ENCODE measurements around the gene ERRFI1. TPM values are rescaled to one million over a fixed set of nuclear protein-coding genes. Genes with fewer than 3 reads are reported as not detected.

Gene ERRFI1
- total RNA-seq, 1 experiment from 2014 or later = 44.6 TPM

DNA sequence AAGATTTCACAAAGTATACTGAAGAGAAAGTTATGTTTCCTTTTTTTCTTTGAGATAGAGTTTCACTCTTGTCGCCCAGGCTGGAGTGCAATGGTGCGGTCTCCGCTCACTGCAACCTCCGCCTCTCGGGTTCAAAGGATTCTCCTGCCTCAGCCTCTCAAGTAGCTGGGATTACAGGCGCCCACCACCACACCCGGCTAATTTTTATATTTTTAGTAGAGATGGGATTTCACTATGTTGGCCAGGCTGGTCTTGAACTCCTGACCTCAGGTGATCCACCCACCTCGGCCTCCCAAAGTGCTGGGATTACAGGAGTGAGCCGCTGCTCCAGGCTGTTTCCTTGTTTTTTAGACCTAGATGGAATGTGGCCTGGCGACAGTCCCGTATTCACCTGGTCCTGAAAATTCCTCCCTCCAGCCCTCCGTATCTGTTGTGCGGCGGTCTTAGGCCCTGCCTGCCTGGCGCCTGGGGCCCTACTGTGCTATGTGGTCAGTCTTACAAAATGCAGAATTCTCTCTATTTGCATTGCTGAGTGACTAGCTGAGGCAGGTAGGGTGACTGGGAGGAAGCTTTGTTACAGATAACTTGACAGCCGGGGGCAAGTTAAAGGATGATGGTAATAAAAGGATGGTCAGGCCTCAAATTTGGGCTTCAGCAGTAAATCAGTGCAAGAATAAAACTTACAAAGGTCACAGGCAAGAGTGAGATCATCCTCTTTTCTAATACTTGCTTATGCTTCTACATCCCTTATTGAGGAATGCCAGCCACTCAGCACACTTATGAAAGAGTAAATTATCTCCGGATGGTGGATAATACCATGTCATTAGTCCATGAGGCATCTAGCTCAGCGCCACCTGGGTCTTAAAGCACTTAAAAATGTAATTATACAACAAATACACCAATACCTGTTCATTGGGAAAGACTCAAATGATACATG, 34.3 kb downstream of the ERRFI1 start (continued):
- TF ChIP-seq ZNF138 (CRISPR knock-in tag; conservative IDR thresholded peaks at IDR 0.05) (no peak), CBFB (CRISPR knock-in tag; IDR thresholded peaks at IDR 0.05; ENCODE audit: low read depth) (no peak), PRRX2 (CRISPR knock-in tag; IDR thresholded peaks at IDR 0.05) (no peak), TEAD4 (CRISPR knock-in tag; IDR thresholded peaks at IDR 0.05) (no peak), MXD4 (CRISPR knock-in tag; IDR thresholded peaks at IDR 0.05; ENCODE audit: borderline replicate concordance) (no peak), NFATC4 (CRISPR knock-in tag; IDR thresholded peaks at IDR 0.05) (no peak), EMX1 (CRISPR knock-in tag; IDR thresholded peaks at IDR 0.05) (no peak), SMAD3 (CRISPR knock-in tag; IDR thresholded peaks at IDR 0.05; ENCODE audit: borderline replicate concordance) (peak; percentile 55; the same call in 1 of the 2 replicates), RORB (CRISPR knock-in tag; IDR thresholded peaks at IDR 0.05) (no peak), FOXK1 (CRISPR knock-in tag; IDR thresholded peaks at IDR 0.05) (0 out of 2 replicates have a peak, but pooled peaks have one; percentile 48), ZNF396 (CRISPR knock-in tag; IDR thresholded peaks at IDR 0.05; ENCODE audit: borderline replicate concordance) (0 out of 2 replicates have a peak, but pooled peaks have one; percentile 12), ZNF121 (CRISPR knock-in tag; IDR thresholded peaks at IDR 0.05) (peak; percentile 68), ZNF317 (CRISPR knock-in tag; IDR thresholded peaks at IDR 0.05; ENCODE audit: borderline replicate concordance, low read depth) (no peak), NFE2L1 (CRISPR knock-in tag; IDR thresholded peaks at IDR 0.05) (no peak), ZNF263 (CRISPR knock-in tag; IDR thresholded peaks at IDR 0.05; ENCODE audit: low read depth) (no peak), ATF1 (CRISPR knock-in tag; IDR thresholded peaks at IDR 0.05) (no peak), TCF7 (CRISPR knock-in tag; IDR thresholded peaks at IDR 0.05; ENCODE audit: low read depth) (no peak), GABPB1 (CRISPR knock-in tag; IDR thresholded peaks at IDR 0.05) (no peak)
- TF ChIP-seq, protein P1, sequence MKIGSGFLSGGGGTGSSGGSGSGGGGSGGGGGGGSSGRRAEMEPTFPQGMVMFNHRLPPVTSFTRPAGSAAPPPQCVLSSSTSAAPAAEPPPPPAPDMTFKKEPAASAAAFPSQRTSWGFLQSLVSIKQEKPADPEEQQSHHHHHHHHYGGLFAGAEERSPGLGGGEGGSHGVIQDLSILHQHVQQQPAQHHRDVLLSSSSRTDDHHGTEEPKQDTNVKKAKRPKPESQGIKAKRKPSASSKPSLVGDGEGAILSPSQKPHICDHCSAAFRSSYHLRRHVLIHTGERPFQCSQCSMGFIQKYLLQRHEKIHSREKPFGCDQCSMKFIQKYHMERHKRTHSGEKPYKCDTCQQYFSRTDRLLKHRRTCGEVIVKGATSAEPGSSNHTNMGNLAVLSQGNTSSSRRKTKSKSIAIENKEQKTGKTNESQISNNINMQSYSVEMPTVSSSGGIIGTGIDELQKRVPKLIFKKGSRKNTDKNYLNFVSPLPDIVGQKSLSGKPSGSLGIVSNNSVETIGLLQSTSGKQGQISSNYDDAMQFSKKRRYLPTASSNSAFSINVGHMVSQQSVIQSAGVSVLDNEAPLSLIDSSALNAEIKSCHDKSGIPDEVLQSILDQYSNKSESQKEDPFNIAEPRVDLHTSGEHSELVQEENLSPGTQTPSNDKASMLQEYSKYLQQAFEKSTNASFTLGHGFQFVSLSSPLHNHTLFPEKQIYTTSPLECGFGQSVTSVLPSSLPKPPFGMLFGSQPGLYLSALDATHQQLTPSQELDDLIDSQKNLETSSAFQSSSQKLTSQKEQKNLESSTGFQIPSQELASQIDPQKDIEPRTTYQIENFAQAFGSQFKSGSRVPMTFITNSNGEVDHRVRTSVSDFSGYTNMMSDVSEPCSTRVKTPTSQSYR (CRISPR knock-in tag; IDR thresholded peaks at IDR 0.05) = no peak
- TF ChIP-seq, protein P2, sequence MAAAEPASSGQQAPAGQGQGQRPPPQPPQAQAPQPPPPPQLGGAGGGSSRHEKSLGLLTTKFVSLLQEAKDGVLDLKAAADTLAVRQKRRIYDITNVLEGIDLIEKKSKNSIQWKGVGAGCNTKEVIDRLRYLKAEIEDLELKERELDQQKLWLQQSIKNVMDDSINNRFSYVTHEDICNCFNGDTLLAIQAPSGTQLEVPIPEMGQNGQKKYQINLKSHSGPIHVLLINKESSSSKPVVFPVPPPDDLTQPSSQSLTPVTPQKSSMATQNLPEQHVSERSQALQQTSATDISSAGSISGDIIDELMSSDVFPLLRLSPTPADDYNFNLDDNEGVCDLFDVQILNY (CRISPR knock-in tag; IDR thresholded peaks at IDR 0.05) = no peak
- TF ChIP-seq, protein P3, sequence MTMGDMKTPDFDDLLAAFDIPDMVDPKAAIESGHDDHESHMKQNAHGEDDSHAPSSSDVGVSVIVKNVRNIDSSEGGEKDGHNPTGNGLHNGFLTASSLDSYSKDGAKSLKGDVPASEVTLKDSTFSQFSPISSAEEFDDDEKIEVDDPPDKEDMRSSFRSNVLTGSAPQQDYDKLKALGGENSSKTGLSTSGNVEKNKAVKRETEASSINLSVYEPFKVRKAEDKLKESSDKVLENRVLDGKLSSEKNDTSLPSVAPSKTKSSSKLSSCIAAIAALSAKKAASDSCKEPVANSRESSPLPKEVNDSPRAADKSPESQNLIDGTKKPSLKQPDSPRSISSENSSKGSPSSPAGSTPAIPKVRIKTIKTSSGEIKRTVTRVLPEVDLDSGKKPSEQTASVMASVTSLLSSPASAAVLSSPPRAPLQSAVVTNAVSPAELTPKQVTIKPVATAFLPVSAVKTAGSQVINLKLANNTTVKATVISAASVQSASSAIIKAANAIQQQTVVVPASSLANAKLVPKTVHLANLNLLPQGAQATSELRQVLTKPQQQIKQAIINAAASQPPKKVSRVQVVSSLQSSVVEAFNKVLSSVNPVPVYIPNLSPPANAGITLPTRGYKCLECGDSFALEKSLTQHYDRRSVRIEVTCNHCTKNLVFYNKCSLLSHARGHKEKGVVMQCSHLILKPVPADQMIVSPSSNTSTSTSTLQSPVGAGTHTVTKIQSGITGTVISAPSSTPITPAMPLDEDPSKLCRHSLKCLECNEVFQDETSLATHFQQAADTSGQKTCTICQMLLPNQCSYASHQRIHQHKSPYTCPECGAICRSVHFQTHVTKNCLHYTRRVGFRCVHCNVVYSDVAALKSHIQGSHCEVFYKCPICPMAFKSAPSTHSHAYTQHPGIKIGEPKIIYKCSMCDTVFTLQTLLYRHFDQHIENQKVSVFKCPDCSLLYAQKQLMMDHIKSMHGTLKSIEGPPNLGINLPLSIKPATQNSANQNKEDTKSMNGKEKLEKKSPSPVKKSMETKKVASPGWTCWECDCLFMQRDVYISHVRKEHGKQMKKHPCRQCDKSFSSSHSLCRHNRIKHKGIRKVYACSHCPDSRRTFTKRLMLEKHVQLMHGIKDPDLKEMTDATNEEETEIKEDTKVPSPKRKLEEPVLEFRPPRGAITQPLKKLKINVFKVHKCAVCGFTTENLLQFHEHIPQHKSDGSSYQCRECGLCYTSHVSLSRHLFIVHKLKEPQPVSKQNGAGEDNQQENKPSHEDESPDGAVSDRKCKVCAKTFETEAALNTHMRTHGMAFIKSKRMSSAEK (CRISPR knock-in tag; IDR thresholded peaks at IDR 0.05; ENCODE audit: borderline replicate concordance) = no peak
- TF ChIP-seq, protein P4, sequence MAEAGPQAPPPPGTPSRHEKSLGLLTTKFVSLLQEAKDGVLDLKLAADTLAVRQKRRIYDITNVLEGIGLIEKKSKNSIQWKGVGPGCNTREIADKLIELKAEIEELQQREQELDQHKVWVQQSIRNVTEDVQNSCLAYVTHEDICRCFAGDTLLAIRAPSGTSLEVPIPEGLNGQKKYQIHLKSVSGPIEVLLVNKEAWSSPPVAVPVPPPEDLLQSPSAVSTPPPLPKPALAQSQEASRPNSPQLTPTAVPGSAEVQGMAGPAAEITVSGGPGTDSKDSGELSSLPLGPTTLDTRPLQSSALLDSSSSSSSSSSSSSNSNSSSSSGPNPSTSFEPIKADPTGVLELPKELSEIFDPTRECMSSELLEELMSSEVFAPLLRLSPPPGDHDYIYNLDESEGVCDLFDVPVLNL (CRISPR knock-in tag; IDR thresholded peaks at IDR 0.05; ENCODE audit: borderline replicate concordance, low read depth) = no peak
- TF ChIP-seq, protein P5, sequence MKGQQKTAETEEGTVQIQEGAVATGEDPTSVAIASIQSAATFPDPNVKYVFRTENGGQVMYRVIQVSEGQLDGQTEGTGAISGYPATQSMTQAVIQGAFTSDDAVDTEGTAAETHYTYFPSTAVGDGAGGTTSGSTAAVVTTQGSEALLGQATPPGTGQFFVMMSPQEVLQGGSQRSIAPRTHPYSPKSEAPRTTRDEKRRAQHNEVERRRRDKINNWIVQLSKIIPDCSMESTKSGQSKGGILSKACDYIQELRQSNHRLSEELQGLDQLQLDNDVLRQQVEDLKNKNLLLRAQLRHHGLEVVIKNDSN (CRISPR knock-in tag; IDR thresholded peaks at IDR 0.05) = no peak
- TF ChIP-seq, protein P6, sequence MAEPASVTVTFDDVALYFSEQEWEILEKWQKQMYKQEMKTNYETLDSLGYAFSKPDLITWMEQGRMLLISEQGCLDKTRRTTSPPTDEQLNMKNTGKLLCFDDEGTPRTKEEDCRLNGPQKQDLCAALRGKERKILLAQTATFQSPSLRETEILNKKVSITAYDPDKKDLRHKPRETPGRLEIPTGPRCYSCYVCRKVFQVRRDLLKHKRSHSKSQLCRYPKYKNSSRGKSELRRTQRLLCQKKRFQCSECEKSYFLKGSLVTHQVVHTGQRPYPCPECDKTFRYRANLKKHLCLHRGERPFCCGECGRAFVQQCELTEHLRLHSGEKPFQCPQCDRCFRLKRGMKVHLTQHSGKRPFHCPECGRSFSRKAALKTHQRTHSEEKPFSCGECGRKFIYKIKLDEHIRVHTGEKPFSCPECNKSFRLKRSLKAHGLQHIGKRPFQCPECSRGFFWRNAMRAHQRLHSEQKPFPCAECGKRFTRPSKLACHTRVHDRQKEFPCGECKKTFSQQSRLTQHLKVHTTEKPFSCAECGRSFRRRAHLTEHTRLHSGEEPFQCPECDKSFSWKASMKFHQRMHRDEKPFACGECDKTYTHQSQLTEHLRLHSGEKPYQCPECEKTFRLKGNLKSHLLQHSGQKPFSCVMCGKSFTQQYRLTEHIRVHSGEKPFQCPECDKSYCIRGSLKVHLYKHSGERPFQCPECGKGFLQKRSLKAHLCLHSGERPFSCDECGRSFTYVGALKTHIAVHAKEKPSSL (CRISPR knock-in tag; conservative IDR thresholded peaks at IDR 0.05) = no peak

Measured in WTC11 (cell line).